Lung (tissue), 12 donors: Measurements from ENCODE around the gene NDUFB11. TPM values are rescaled to one million over a fixed set of nuclear protein-coding genes. Genes with fewer than 3 reads are reported as not detected.

ENCODE experiments used
- ATAC-seq: fragments of 200-7000 bp; cut with Tn5 transposase; one replicate; pipeline ENCODE4 v1.9.1; 2020; ENCODE audit warnings: moderate number of reproducible peaks; ENCODE audit not compliant: insufficient read depth, low FRiP score
- DNase-seq, 3 donors: peaks; one replicate each; pipeline ENCODE4 v3.0.0-alpha.2; 2013 to 2017
- H3K27ac ChIP-seq, 2 donors: one replicate each; pipeline ENCODE4 v1.5.1; 2013; ENCODE audit warnings: mild to moderate bottlenecking in 2 of 2, moderate library complexity in 2 of 2, control low read depth in 1 of 2, inconsistent platforms in 1 of 2, low read depth in 1 of 2, low read length in 1 of 2
- H3K27me3 ChIP-seq, 3 donors: one replicate each; pipeline ENCODE4 v1.5.1; 2013; ENCODE audit warnings: low read length in 2 of 3; ENCODE audit not compliant: control insufficient read depth in 3 of 3, insufficient read depth in 3 of 3
- H3K36me3 ChIP-seq, 4 donors: one replicate each; pipeline ENCODE4 v1.5.1; 2013; ENCODE audit warnings: low read length in 4 of 4, mild to moderate bottlenecking in 1 of 4, moderate library complexity in 1 of 4; ENCODE audit not compliant: control insufficient read depth in 4 of 4, insufficient read depth in 4 of 4
- H3K4me1 ChIP-seq, 5 donors: one replicate each; pipeline ENCODE4 v1.5.1; 2013; ENCODE audit warnings: low read length in 5 of 5, mild to moderate bottlenecking in 2 of 5, moderate library complexity in 1 of 5; ENCODE audit not compliant: control insufficient read depth in 5 of 5, insufficient read depth in 5 of 5
- H3K4me3 ChIP-seq: one replicate; pipeline ENCODE4 v1.5.1; 2013; ENCODE audit warnings: mild to moderate bottlenecking, control low read depth, moderate library complexity
- H3K9ac ChIP-seq, 2 donors: one replicate each; pipeline ENCODE4 v1.5.1; 2013; ENCODE audit warnings: low read length in 2 of 2, control low read depth in 1 of 2; ENCODE audit not compliant: insufficient read depth in 1 of 2
- H3K9me3 ChIP-seq, 4 donors: one replicate each; pipeline ENCODE4 v1.5.1; 2013; ENCODE audit warnings: low read length in 3 of 4, mild to moderate bottlenecking in 1 of 4, moderate library complexity in 1 of 4; ENCODE audit not compliant: control insufficient read depth in 4 of 4, insufficient read depth in 3 of 4
- CTCF ChIP-seq: IDR thresholded peaks from 2 replicates; pipeline ENCODE4 v1.5.1; 2012; ENCODE audit warnings: mild to moderate bottlenecking; ENCODE audit errors: control extremely low read depth, extremely low read depth
- WGBS, 2 donors: extraction: QIAGEN DNeasy Blood & Tissue Kit; methylation state at CpG; one replicate each; pipeline ENCODE4 v1.1.7; 2013; 5-methylcytosine and 5-hydroxymethylcytosine counted together
- polyA plus RNA-seq, 2 donors: library from polyadenylated mRNA; stranded (reverse); fragments of 200-250 nt; gene quantifications; one replicate each; pipeline ENCODE4 v1.2.1, GENCODE V29; 2013
- total RNA-seq, 2 donors: library from RNA; depleted of rRNA in 1 of 2; stranded (reverse); fragments of >200 nt in 1 of 2; gene quantifications; one replicate each; pipeline ENCODE4 v1.2.1, GENCODE V29; 2014 to 2021
- donor health status: control.
- donor health status: control.
- donor health status: Bipolar disorder and iron deficiency.
- donor health status: healthy.
- donor health status: DM: yes; HTN: yes; CAD: no.

NDUFB11 gene
- total and polyA plus RNA-seq, 4 donors = 69.7 to 96.0 (median 76.0) TPM

GRCh38 chrX:47172971-47173792, 28.7 kb upstream of the NDUFB11 start:
- no peaks in the 10 kb centered on the region for H3K4me1 ChIP-seq
- no peak overlapping the region for H3K4me3 ChIP-seq
- peaks cover 0 to 2% (median 0%) of the 10 kb centered on the region in 4 donors for H3K9me3 ChIP-seq
- H3K36me3 ChIP-seq = peaks cover 4 to 39% (median 12%) of the 10 kb centered on the region in 4 donors
- ATAC-seq (no peak), DNase-seq (no peak)
- no peak for TF ChIP-seq CTCF
- no peak overlapping the region for H3K27ac ChIP-seq
- H3K9ac ChIP-seq = no peak overlapping the region
- peaks cover 0 to 21% (median 2%) of the 10 kb centered on the region in 3 donors for H3K27me3 ChIP-seq
- 82 to 94% methylated on average over 18 of the region's 18 CpGs for WGBS, 2 donors

GRCh38 chrX:47172549-47172948, 28.0 kb upstream of the NDUFB11 start:
- peaks cover 0 to 2% (median 0%) of the 10 kb centered on the region in 4 donors for H3K9me3 ChIP-seq
- 81 to 93% methylated on average over 7 of the region's 7 CpGs for WGBS, 2 donors
- ATAC-seq = no peak
- peaks cover 4 to 37% (median 12%) of the 10 kb centered on the region in 4 donors for H3K36me3 ChIP-seq
- H3K9ac ChIP-seq = no peak overlapping the region
- H3K27ac ChIP-seq = no peak overlapping the region
- peaks cover 0 to 21% (median 3%) of the 10 kb centered on the region in 3 donors for H3K27me3 ChIP-seq
- TF ChIP-seq CTCF = no peak
- no peak for DNase-seq
- no peaks in the 10 kb centered on the region for H3K4me1 ChIP-seq
- H3K4me3 ChIP-seq = no peak overlapping the region

- no peak overlapping the region for H3K4me3 ChIP-seq
- H3K27ac ChIP-seq = no peak overlapping the region
- peaks cover 4 to 34% (median 12%) of the 10 kb centered on the region in 4 donors for H3K36me3 ChIP-seq
- no peak for DNase-seq
- ATAC-seq = no peak
- peaks cover 0 to 2% (median 0%) of the 10 kb centered on the region in 4 donors for H3K9me3 ChIP-seq
- no peaks in the 10 kb centered on the region for H3K4me1 ChIP-seq
- H3K9ac ChIP-seq = no peak overlapping the region
- H3K27me3 ChIP-seq = peaks cover 0 to 18% (median 3%) of the 10 kb centered on the region in 3 donors
- WGBS, 2 donors = 81 to 100% methylated on average over 2 of the region's 2 CpGs
- TF ChIP-seq CTCF = no peak
Observed at GRCh38 chrX:47171996-47172395, 27.5 kb upstream of the NDUFB11 start.
